Stimulated activated naive CD4-positive, alpha-beta T cell (primary cell): ENCODE results near the gene DESI2.
"Not testable (repeated sequence)": the region's sequence is repeated elsewhere in the genome, so short reads cannot be mapped to it uniquely, and the experiment has no call there.

Source experiments
- DNase-seq, 6 experiments: peaks; one replicate each; lab custom pipeline; 2025; lab: John Stamatoyannopoulos, UW

Gene DESI2

GRCh38 chr1:244654108-244655038, 1.4 kb downstream of the DESI2 start:
- no peak for DNase-seq

DNA sequence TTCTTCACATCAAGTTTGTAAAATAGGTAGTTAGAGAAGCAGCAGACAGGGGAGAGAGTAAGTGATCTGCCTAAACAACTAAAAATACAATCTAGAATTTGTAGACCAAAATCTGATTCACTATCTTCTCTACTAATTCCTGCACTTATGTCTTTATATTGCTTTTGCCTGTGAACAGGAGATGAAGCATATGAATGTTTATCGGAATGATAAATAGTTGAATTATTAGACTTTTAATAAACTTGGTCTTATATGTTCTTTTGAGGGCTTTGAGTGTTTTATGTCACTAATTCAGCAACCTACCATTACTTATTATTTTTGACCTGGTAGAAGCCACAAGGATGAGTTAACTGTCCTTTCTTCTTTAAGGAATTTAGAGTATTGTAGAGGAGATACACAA, 2.3 kb downstream of the DESI2 start:
- no peak for DNase-seq

DNA sequence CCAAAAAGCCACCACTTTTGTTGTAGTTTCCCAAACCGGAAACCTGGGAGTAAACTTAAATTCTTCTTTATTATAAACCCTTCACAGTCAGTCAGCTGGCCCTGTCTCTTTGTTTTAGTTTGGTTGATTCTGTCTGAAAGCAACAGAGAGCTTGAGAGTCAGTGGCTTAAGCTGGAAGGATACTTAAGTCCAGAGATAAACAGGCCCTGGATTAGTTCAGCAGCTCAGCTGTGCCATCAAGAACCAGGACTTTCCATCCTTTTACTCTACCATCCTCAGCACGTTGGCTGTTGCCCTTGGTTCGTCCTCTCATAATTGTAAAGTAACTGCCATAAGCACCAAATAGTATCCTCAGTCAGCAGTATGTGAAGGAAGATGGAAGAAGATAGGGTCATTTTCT, 4.5 kb downstream of the DESI2 start:
- DNase-seq = no peak

- DNase-seq = no peak
Measured at GRCh38 chr1:244659694-244660093, 6.8 kb downstream of the DESI2 start.

- DNase-seq = no peak
Measured at GRCh38 chr1:244660595-244660994, 7.7 kb downstream of the DESI2 start.

DNA sequence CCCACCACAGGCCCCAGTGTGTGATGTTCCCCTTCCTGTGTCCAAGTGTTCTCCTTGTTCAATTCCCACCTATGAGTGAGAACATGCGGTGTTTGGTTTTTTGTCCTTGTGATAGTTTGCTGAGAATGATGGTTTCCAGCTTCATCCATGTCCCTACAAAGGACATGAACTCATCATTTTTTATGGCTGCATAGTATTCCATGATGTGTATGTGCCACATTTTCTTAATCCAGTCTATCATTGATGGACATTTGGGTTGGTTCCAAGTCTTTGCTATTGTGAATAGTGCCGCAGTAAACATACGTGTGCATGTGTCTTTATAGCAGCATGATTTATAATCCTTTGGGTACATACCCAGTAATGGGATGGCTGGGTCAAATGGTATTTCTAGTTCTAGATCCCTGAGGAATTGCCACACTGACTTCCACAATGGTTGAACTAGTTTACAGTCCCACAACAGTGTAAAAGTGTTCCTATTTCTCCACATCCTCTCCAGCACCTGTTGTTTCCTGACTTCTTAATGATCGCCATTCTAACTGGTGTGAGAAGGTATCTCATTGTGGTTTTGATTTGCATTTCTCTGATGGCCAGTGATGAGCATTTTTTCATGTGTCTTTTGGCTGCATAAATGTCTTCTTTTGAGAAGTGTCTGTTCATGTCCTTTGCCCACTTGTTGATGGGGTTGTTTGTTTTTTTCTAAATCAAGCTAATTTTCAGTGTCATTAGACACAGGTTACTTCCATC, 8.8 kb downstream of the DESI2 start:
- DNase-seq = not testable (repeated sequence)

DNA sequence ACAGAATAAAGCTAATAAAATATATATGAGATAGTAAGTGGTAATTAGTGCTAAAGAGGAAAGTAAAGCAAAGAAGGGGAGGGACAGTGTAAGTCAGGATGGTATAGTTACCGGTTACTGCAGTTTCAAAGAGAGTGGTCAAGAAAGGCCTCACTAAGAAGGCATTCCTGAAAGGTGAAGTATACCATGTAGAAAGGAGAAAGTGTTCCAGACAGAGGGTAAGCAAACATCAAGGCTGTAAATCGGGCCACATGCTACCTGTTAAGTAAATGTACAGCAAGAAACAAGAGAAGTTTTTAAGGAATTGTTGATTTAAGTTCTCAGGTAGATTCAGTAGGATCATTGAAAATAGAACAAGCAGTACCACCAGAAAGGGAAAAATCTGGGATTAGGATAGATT, 9.7 kb downstream of the DESI2 start:
- no peak for DNase-seq

DNA sequence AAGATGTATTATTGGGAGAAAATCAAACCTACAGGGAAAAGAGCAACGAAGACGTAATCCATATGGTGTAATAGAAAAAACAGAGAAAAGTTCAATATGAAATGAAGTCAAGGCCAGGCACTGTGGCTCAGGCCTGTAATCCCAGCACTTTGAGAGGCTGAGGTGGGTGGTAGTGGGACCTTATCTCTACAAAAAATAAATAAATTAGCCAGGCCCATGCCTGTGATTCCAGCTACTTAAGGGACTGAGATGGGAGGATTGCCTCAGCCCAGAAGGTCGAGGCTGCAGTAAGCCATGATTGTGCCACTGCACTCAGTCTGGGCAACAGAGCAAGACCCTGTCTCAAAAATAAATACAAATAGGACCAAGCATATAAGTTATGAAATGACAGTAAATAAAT, 11.4 kb downstream of the DESI2 start:
- no peak for DNase-seq

GRCh38 chr1:244665771-244666217, 12.9 kb downstream of the DESI2 start:
- DNase-seq = no peak

DNA sequence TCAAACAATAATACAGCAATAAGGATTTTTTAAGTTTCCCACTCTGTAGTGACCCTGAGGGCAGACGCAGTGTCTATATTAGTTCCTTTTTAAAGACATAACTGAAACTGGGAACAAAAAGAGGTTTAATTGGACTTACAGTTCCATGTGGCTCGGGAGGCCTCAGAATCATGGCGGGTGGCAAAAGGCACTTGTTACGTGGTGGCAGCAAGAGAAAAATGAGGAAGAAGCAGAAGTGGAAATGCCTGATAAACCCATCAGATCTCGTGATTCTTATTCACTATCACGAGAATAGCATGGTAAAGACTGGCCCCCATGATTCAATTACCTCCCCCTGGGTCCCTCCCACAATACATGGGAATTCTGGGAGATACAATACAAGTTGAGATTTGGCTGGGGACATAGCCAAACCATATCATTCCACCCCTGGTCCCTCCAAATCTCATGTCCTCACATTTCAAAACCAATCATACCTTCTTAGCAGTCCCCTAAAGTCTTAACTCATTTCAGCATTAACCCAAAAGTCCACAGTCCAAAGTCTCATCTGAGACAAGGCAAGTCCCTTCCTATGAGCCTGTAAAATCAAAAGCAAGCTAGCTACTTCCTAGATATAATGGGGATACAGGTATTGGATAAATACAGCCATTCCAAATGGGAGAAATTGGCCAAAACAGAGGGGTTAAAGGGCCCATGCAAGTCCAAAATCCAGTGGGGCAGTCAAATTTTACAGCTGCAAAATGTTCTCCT, 13.9 kb downstream of the DESI2 start:
- not testable (repeated sequence) for DNase-seq

GRCh38 chr1:244667797-244668196, 14.9 kb downstream of the DESI2 start:
- DNase-seq = no peak

DNA sequence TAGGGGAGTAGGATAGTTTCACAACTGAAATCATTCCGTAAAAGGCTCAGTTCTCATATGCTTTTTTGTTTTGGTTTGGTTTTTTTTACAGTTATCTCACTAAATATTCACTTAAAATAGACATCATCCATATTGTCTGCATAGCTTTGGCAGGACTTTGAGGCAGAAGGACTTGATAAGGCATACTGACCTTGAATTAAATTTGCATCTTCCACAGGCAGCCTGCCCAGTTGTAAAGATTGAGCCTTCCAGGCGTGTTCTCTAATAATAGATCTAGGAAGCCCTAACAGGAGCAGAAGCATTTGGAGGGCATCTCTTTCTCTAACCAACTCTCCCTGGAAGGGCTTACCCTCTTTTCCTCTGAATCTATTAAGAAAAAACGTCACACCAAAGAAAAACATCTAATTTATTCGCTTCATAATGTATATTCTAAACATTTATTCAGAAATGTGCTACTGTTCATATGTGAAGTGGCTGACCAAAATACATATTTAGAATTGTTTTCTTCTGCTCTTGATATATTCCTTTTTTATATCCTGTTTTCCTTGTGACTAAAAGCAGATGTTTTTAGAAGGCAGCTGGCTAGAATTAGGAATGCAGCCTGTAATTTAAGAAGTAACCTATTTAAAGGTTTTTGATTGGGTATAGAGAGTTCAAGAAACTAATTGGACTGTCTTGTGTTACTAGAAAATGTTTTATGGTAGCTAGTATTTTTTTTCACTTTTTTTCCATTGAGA, 20.2 kb downstream of the DESI2 start:
- no peak for DNase-seq

GRCh38 chr1:244674446-244674845, 21.5 kb downstream of the DESI2 start:
- DNase-seq = no peak

GRCh38 chr1:244675167-244675566, 22.2 kb downstream of the DESI2 start:
- no peak for DNase-seq

GRCh38 chr1:244678697-244679096, 25.8 kb downstream of the DESI2 start:
- no peak for DNase-seq

- no peak for DNase-seq
Measured at GRCh38 chr1:244680667-244681066, 27.7 kb downstream of the DESI2 start.

GRCh38 chr1:244682087-244682486, 29.2 kb downstream of the DESI2 start:
- DNase-seq = not testable (repeated sequence)

- DNase-seq = no peak
Measured at GRCh38 chr1:244695937-244696336, 43.0 kb downstream of the DESI2 start.

GRCh38 chr1:244699741-244700140, 46.8 kb downstream of the DESI2 start:
- DNase-seq = no peak

DNA sequence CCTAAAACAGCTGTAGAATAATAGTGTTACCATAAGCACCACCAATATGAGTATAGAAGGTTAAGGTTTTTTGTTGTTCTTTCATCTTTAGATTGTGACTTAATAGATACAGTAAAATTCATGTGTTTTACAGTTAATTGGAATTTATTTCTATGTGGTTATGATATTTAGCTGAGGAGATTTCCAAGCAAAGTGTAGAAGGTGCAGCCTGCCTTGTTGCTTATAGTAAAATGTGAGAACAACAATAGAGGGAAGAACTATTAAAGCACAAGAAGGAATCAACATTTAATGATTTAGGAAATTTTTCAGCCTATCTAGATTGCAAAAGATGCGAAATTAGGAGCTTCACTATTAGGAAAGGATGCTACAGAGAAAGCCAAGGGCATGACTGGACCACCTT, 47.9 kb downstream of the DESI2 start:
- no peak for DNase-seq

GRCh38 chr1:244702620-244703019, 49.7 kb downstream of the DESI2 start:
- DNase-seq = no peak

GRCh38 chr1:244704107-244704506, 51.2 kb downstream of the DESI2 start:
- no peak for DNase-seq
